Endothelial cell of umbilical vein (primary cell): ENCODE data around the gene STX8.

Experiments
- CTCF ChIP-seq, 2 donors: IDR thresholded peaks; 1 replicate in 1 of 2; 2 replicates in 1 of 2; pipeline ENCODE4 v1.5.1; 2011; ENCODE audit warnings: low read length in 2 of 2, mild to moderate bottlenecking in 2 of 2, moderate library complexity in 2 of 2, control low read depth in 1 of 2, inconsistent platforms in 1 of 2, low read depth in 1 of 2; ENCODE audit not compliant: insufficient read depth in 1 of 2; ENCODE audit errors: extremely low read depth in 1 of 2
- POLR2A ChIP-seq: IDR thresholded peaks from 2 replicates; pipeline ENCODE4 v1.6.1; 2012; ENCODE audit warnings: low read depth, mild to moderate bottlenecking, control low read depth, low read length
- POLR2AphosphoS5 ChIP-seq: IDR thresholded peaks from 2 replicates; pipeline ENCODE4 v1.6.1; 2012; ENCODE audit warnings: low read depth, mild to moderate bottlenecking, control low read depth, low read length, moderate library complexity; ENCODE audit not compliant: insufficient read depth

DNA sequence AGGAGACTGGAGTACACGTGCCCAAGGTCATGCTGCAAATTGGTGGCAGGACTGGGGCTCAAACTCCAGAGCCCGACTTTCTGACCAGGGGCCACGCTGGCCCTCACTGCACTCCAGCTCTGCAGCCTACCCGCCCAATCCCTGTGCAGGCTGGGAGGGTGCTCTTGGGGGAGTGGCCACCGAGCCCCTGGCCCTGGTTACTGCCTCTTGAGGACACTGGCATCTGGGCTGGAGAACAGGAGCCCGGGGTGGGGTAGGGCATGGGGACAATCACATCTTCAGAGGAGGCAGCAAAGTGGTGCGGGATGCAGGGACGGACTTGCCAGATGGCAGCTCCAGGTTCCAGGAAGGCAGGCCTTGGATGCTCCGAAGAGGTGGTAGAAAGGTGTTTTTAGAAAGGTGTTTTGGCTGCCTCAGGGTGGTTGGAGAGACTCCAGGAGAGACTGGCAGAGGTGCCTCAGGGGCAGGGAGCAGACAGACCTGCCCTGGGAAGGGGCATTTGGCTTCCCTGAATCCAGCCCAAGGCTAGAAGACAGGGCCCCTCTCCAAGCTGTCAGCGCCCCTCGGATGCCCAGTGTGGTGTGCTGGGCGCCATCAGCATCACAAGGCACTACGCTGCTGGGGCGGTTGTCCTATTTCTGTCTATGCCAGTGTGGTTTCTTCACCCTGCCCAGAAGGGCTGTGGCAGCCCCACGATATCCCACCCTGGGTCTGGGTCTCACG lies 333.7 kb downstream of the STX8 start:
- TF ChIP-seq POLR2A (no peak), CTCF (IDR thresholded peaks at IDR 0.05; ENCODE audit: extremely low read depth in 1 of 2, insufficient read depth in 1 of 2, low read depth in 1 of 2, low read length in 2 of 2) (no peak), POLR2AphosphoS5 (no peak)
